ENCODE data around the gene MGAT5B. TPM values are rescaled to one million over a fixed set of nuclear protein-coding genes. Genes with fewer than 3 reads are reported as not detected.

Gene MGAT5B
- total RNA-seq, 1 experiment from 2014 or later, result 14.3 TPM

- intact Hi-C loops (cut with micrococcal nuclease; ENCODE audit: unreplicated experiment), result no loop called here
- Histone ChIP-seq H3K4me1 (replicated peaks; ENCODE audit: insufficient read depth) (no peaks in the 10 kb centered on the region), H3K4me3 (no peak overlapping the region), H3K9me3 (ENCODE audit: insufficient read depth, low read depth) (no peaks in the 10 kb centered on the region), H3K36me3 (ENCODE audit: low read depth) (no peaks in the 10 kb centered on the region), H4K20me1 (ENCODE audit: insufficient read depth) (no peaks in the 10 kb centered on the region), H3K4me2 (no peak overlapping the region), H3K79me2 (ENCODE audit: low read depth) (no peaks in the 10 kb centered on the region), H2AFZ (no peak overlapping the region), H3K27ac (no peak overlapping the region), H3K9me2 (ENCODE audit: insufficient read depth) (no peaks in the 10 kb centered on the region), H3K27me3 (ENCODE audit: insufficient read depth, low read depth) (no peaks in the 10 kb centered on the region), H3F3A (ENCODE audit: insufficient read depth, low read depth) (peaks cover 3% of the 10 kb centered on the region; the same call in 1 of the 2 replicates)
- POLR2A ChIA-PET (ENCODE audit: unreplicated experiment), result no interaction called here
- CTCF ChIA-PET, result no interaction called here
- no peak for TF ChIP-seq EZH2 (IDR thresholded peaks at IDR 0.05; ENCODE audit: low read depth)
- no peak for TF ChIP-seq CTCF (conservative IDR thresholded peaks at IDR 0.05)
- no peak for DNase-seq
- BruUV-seq (replicated peaks), result no TSS peak
Measured at GRCh38 chr17:76922084-76922483, 53.9 kb downstream of the MGAT5B start.

GRCh38 chr17:76922967-76923366, 54.8 kb downstream of the MGAT5B start:
- no peak for TF ChIP-seq EZH2 (IDR thresholded peaks at IDR 0.05; ENCODE audit: low read depth)
- no peak for TF ChIP-seq CTCF (conservative IDR thresholded peaks at IDR 0.05)
- Histone ChIP-seq H3K9me2 (ENCODE audit: insufficient read depth) (no peaks in the 10 kb centered on the region), H3K9me3 (ENCODE audit: insufficient read depth, low read depth) (no peaks in the 10 kb centered on the region), H3K27me3 (ENCODE audit: insufficient read depth, low read depth) (no peaks in the 10 kb centered on the region), H3K4me3 (no peak overlapping the region), H2AFZ (no peak overlapping the region), H3K4me1 (replicated peaks; ENCODE audit: insufficient read depth) (no peaks in the 10 kb centered on the region), H3K79me2 (ENCODE audit: low read depth) (no peaks in the 10 kb centered on the region), H3K4me2 (no peak overlapping the region), H3K36me3 (ENCODE audit: low read depth) (no peaks in the 10 kb centered on the region), H4K20me1 (ENCODE audit: insufficient read depth) (no peaks in the 10 kb centered on the region), H3F3A (ENCODE audit: insufficient read depth, low read depth) (peaks cover 3% of the 10 kb centered on the region; the same call in 1 of the 2 replicates), H3K27ac (no peak overlapping the region)
- ChIA-PET CTCF (interaction anchor here (0.5 kb wide), 1 partner anchor 211 kb away, joined by 3 read pairs; no protein-coding TSS in a partner anchor), POLR2A (ENCODE audit: unreplicated experiment) (no interaction called here)
- intact Hi-C loops (cut with micrococcal nuclease; ENCODE audit: unreplicated experiment), result no loop called here
- BruUV-seq (replicated peaks), result no TSS peak
- no peak for DNase-seq

GRCh38 chr17:76923491-76923890, 55.3 kb downstream of the MGAT5B start:
- ChIA-PET CTCF (no interaction called here), POLR2A (ENCODE audit: unreplicated experiment) (no interaction called here)
- H3K4me1 ChIP-seq (replicated peaks; ENCODE audit: insufficient read depth), result no peaks in the 10 kb centered on the region
- BruUV-seq (replicated peaks), result no TSS peak
- H3K27ac ChIP-seq, result no peak overlapping the region
- H3K4me3 ChIP-seq, result no peak overlapping the region
- H3K36me3 ChIP-seq (ENCODE audit: low read depth), result no peaks in the 10 kb centered on the region
- TF ChIP-seq EZH2 (IDR thresholded peaks at IDR 0.05; ENCODE audit: low read depth) (no peak), CTCF (conservative IDR thresholded peaks at IDR 0.05) (no peak)
- H3K79me2 ChIP-seq (ENCODE audit: low read depth), result no peaks in the 10 kb centered on the region
- intact Hi-C loops (cut with micrococcal nuclease; ENCODE audit: unreplicated experiment), result no loop called here
- H3K9me2 ChIP-seq (ENCODE audit: insufficient read depth), result no peaks in the 10 kb centered on the region
- H2AFZ ChIP-seq, result no peak overlapping the region
- no peak overlapping the region for H3K4me2 ChIP-seq
- no peaks in the 10 kb centered on the region for H3K9me3 ChIP-seq (ENCODE audit: insufficient read depth, low read depth)
- no peak for DNase-seq
- no peaks in the 10 kb centered on the region for H4K20me1 ChIP-seq (ENCODE audit: insufficient read depth)
- peaks cover 3% of the 10 kb centered on the region; the same call in 1 of the 2 replicates for H3F3A ChIP-seq (ENCODE audit: insufficient read depth, low read depth)
- H3K27me3 ChIP-seq (ENCODE audit: insufficient read depth, low read depth), result no peaks in the 10 kb centered on the region

Data from PC-9 (cell line).